8988T (cell line): ENCODE results near the gene TEX51.

ENCODE experiments used
- DNase-seq: peaks from one replicate; pipeline ENCODE4 v3.0.0; 2011

TEX51 gene

GRCh38 chr2:126916744-126917143 lies 18.1 kb downstream of the TEX51 start:
- no peak for DNase-seq

- no peak for DNase-seq
Measured at GRCh38 chr2:126921066-126921465, 22.4 kb downstream of the TEX51 start.

GRCh38 chr2:126930970-126931590 lies 32.4 kb downstream of the TEX51 start:
- no peak for DNase-seq

- no peak for DNase-seq
Measured at GRCh38 chr2:126932529-126932928, 33.8 kb downstream of the TEX51 start.

GRCh38 chr2:126932966-126933710 lies 34.4 kb downstream of the TEX51 start:
- no peak for DNase-seq

- no peak for DNase-seq
Measured at GRCh38 chr2:126933711-126934091, 35.0 kb downstream of the TEX51 start.

GRCh38 chr2:126934809-126935208 lies 36.1 kb downstream of the TEX51 start:
- no peak for DNase-seq

GRCh38 chr2:126935774-126936173 lies 37.1 kb downstream of the TEX51 start:
- no peak for DNase-seq

GRCh38 chr2:126936219-126936723 lies 37.6 kb downstream of the TEX51 start:
- DNase-seq, result no peak

GRCh38 chr2:126940331-126940730 lies 41.6 kb downstream of the TEX51 start:
- no peak for DNase-seq

GRCh38 chr2:126942427-126943203 lies 43.9 kb downstream of the TEX51 start:
- DNase-seq, result no peak

- DNase-seq, result no peak
Measured at GRCh38 chr2:126943612-126944348, 45.1 kb downstream of the TEX51 start.

GRCh38 chr2:126945118-126945517 lies 46.4 kb downstream of the TEX51 start:
- DNase-seq, result no peak

GRCh38 chr2:126946318-126947102 lies 47.8 kb downstream of the TEX51 start:
- DNase-seq, result no peak

- DNase-seq, result no peak
Measured at GRCh38 chr2:126947103-126947429, 48.4 kb downstream of the TEX51 start.

GRCh38 chr2:126949775-126950174 lies 51.1 kb downstream of the TEX51 start:
- DNase-seq, result no peak

GRCh38 chr2:126950504-126950903 lies 51.8 kb downstream of the TEX51 start:
- no peak for DNase-seq
